Measurements from ENCODE around the gene PAX2. TPM values are rescaled to one million over a fixed set of nuclear protein-coding genes. Genes with fewer than 3 reads are reported as not detected.

Gene PAX2
- total RNA-seq, 1 donor from 2014 or later: 0.34 TPM

GRCh38 chr10:100709146-100710082 is 36.0 kb upstream of the PAX2 start:
- peak overlapping the region; percentile 62 for H3K4me3 Mint-ChIP-seq
- H2AFZ ChIP-seq (replicated peaks): no peak overlapping the region
- peaks cover 8% of the 10 kb centered on the region for H3K4me1 ChIP-seq
- no peaks in the 10 kb centered on the region for H3K79me2 ChIP-seq (ENCODE audit: low read depth)
- H3K36me3 ChIP-seq: no peaks in the 10 kb centered on the region
- H3K36me3 Mint-ChIP-seq: peaks cover 2% of the 10 kb centered on the region
- no peak overlapping the region for H3K27ac ChIP-seq
- peak overlapping the region; percentile 70 for H3K4me2 ChIP-seq
- DNase-seq (ENCODE audit: low spot score): peak; percentile 25
- H3K4me3 ChIP-seq: peak overlapping the region; percentile 40
- H4K20me1 ChIP-seq (ENCODE audit: low read depth): peaks cover 60% of the 10 kb centered on the region
- H3K9me3 ChIP-seq (ENCODE audit: low read depth): no peaks in the 10 kb centered on the region
- no peak overlapping the region for H3K9ac ChIP-seq
- peaks cover 10% of the 10 kb centered on the region for H3K4me1 Mint-ChIP-seq
- peaks cover 100% of the 10 kb centered on the region for H3K27me3 ChIP-seq
- H3K27me3 Mint-ChIP-seq (ENCODE audit: insufficient read depth, low read depth): peaks cover 74% of the 10 kb centered on the region
- peaks cover 4% of the 10 kb centered on the region for H3F3A ChIP-seq (ENCODE audit: low read depth)
- H3K27ac Mint-ChIP-seq: no peak overlapping the region
- TF ChIP-seq CTCF (IDR thresholded peaks at IDR 0.05): no peak
- no peak for TF ChIP-seq EZH2 (IDR thresholded peaks at IDR 0.05)
- TF ChIP-seq EZH2phosphoT487 (IDR thresholded peaks at IDR 0.05): no peak
- peaks cover 3% of the 10 kb centered on the region for H3K9me3 Mint-ChIP-seq

- Histone ChIP-seq H3K4me3 (peak overlapping the region; percentile 40), H3K79me2 (ENCODE audit: low read depth) (no peaks in the 10 kb centered on the region), H3K27me3 (peaks cover 100% of the 10 kb centered on the region), H3K36me3 (no peaks in the 10 kb centered on the region), H4K20me1 (ENCODE audit: low read depth) (peaks cover 67% of the 10 kb centered on the region), H3F3A (ENCODE audit: low read depth) (peaks cover 4% of the 10 kb centered on the region), H3K27ac (no peak overlapping the region), H3K9ac (no peak overlapping the region), H3K4me1 (peaks cover 8% of the 10 kb centered on the region), H2AFZ (replicated peaks) (no peak overlapping the region), H3K9me3 (ENCODE audit: low read depth) (no peaks in the 10 kb centered on the region), H3K4me2 (peak overlapping the region; percentile 70)
- H3K27me3 Mint-ChIP-seq (ENCODE audit: insufficient read depth, low read depth): peaks cover 81% of the 10 kb centered on the region
- DNase-seq (ENCODE audit: low spot score): peak; percentile 71
- H3K4me1 Mint-ChIP-seq: peaks cover 10% of the 10 kb centered on the region
- no peak overlapping the region for H3K27ac Mint-ChIP-seq
- H3K4me3 Mint-ChIP-seq: peak overlapping the region; percentile 6
- peaks cover 9% of the 10 kb centered on the region for H3K9me3 Mint-ChIP-seq
- peaks cover 2% of the 10 kb centered on the region for H3K36me3 Mint-ChIP-seq
- TF ChIP-seq EZH2phosphoT487 (IDR thresholded peaks at IDR 0.05): peak; percentile 97
- no peak for TF ChIP-seq CTCF (IDR thresholded peaks at IDR 0.05)
- TF ChIP-seq EZH2 (IDR thresholded peaks at IDR 0.05): peak; percentile 96
These were observed 35.1 kb upstream of the PAX2 start for GRCh38 chr10:100710151-100710871.

GRCh38 chr10:100713049-100713858 is 32.1 kb upstream of the PAX2 start:
- Histone ChIP-seq H3K79me2 (ENCODE audit: low read depth) (no peaks in the 10 kb centered on the region), H4K20me1 (ENCODE audit: low read depth) (peaks cover 76% of the 10 kb centered on the region), H3K36me3 (no peaks in the 10 kb centered on the region), H3K4me1 (peaks cover 8% of the 10 kb centered on the region), H3K27me3 (peaks cover 100% of the 10 kb centered on the region), H3K27ac (no peak overlapping the region), H3K9me3 (ENCODE audit: low read depth) (no peaks in the 10 kb centered on the region), H3K9ac (no peak overlapping the region), H3K4me3 (peak overlapping the region; percentile 20), H2AFZ (replicated peaks) (no peak overlapping the region), H3K4me2 (peak overlapping the region; percentile 67), H3F3A (ENCODE audit: low read depth) (peaks cover 7% of the 10 kb centered on the region)
- peak; percentile 24 for DNase-seq (ENCODE audit: low spot score)
- Mint-ChIP-seq H3K27ac (no peak overlapping the region), H3K27me3 (ENCODE audit: insufficient read depth, low read depth) (peaks cover 80% of the 10 kb centered on the region), H3K4me3 (no peak overlapping the region), H3K36me3 (peaks cover 2% of the 10 kb centered on the region), H3K9me3 (peaks cover 10% of the 10 kb centered on the region), H3K4me1 (peaks cover 10% of the 10 kb centered on the region)
- TF ChIP-seq EZH2 (IDR thresholded peaks at IDR 0.05) (peak; percentile 92), CTCF (IDR thresholded peaks at IDR 0.05) (no peak), EZH2phosphoT487 (IDR thresholded peaks at IDR 0.05) (peak; percentile 83)
